Neural cell (in vitro differentiated cells): ENCODE measurements around the gene CEP72. TPM values are rescaled to one million over a fixed set of nuclear protein-coding genes. Genes with fewer than 3 reads are reported as not detected.

Experiments
- H2AFZ ChIP-seq: fragments of 200-600, 300-800 bp; sonication (generic), shearing (Covaris generic); 2 replicates; pipeline ENCODE4 v1.6.0; 2014; ENCODE audit warnings: low read depth, mild to moderate bottlenecking, antibody characterized with exemption, low read length, moderate library complexity
- H3F3A ChIP-seq: fragments of 200-600 bp; shearing (Covaris generic); 2 replicates; pipeline ENCODE4 v1.6.1; 2016; ENCODE audit warnings: mild to moderate bottlenecking, moderate library complexity, mixed read lengths, antibody characterized with exemption, low read length; ENCODE audit not compliant: insufficient read depth, poor library complexity, severe bottlenecking
- H3K27ac ChIP-seq: fragments of 200-600, 300-800 bp; sonication (generic), shearing (Covaris generic); 2 replicates; pipeline ENCODE4 v1.5.1; 2014; ENCODE audit warnings: mild to moderate bottlenecking, low read length, moderate library complexity
- H3K27me3 ChIP-seq: fragments of 300-800, 200-600 bp; sonication (generic), shearing (Covaris generic); 2 replicates; pipeline ENCODE4 v1.6.0; 2014; ENCODE audit warnings: mild to moderate bottlenecking, low read depth, low read length, moderate library complexity; ENCODE audit not compliant: insufficient read depth
- H3K36me3 ChIP-seq: fragments of 300-800, 200-600 bp; sonication (generic), shearing (Covaris generic); 2 replicates; pipeline ENCODE4 v1.5.1; 2014; ENCODE audit warnings: mild to moderate bottlenecking, antibody characterized with exemption, low read length, moderate library complexity; ENCODE audit not compliant: insufficient read depth
- H3K4me2 ChIP-seq: fragments of 300-800, 200-600 bp; sonication (generic), shearing (Covaris generic); 2 replicates; pipeline ENCODE4 v1.6.0; 2014; ENCODE audit warnings: mild to moderate bottlenecking, low read length
- H3K4me3 ChIP-seq: fragments of 300-800, 200-600 bp; sonication (generic), shearing (Covaris generic); 2 replicates; pipeline ENCODE4 v1.5.1; 2014; ENCODE audit warnings: mild to moderate bottlenecking, low read length, moderate library complexity
- H3K79me2 ChIP-seq: fragments of 200-600 bp; shearing (Covaris generic); replicated peaks from 2 replicates; pipeline ENCODE4 v1.6.0; 2014; ENCODE audit warnings: mild to moderate bottlenecking, low read length, moderate library complexity; ENCODE audit not compliant: insufficient read depth
- H3K9ac ChIP-seq: fragments of 300-800, 200-600 bp; sonication (generic), shearing (Covaris generic); 2 replicates; pipeline ENCODE4 v1.6.1; 2016; ENCODE audit warnings: mild to moderate bottlenecking, low read length, mixed read lengths
- H3K9me2 ChIP-seq: fragments of 200-600 bp; shearing (Covaris generic); 2 replicates; pipeline ENCODE4 v1.6.1; 2016; ENCODE audit warnings: mild to moderate bottlenecking, low read length, mixed read lengths; ENCODE audit not compliant: insufficient read depth
- H3K9me3 ChIP-seq: fragments of 200-600, 300-800 bp; sonication (generic), shearing (Covaris generic); 2 replicates; pipeline ENCODE4 v1.6.1; 2016; ENCODE audit warnings: mild to moderate bottlenecking, mixed run types, low read length, moderate library complexity, mixed read lengths
- H4K20me1 ChIP-seq: fragments of 200-600 bp; shearing (Covaris generic); 2 replicates; pipeline ENCODE4 v1.6.1; 2016; ENCODE audit warnings: mild to moderate bottlenecking, mixed run types; ENCODE audit not compliant: insufficient read depth
- CTCF ChIP-seq: fragments of 450-650 bp; IDR thresholded peaks from 2 replicates; pipeline ENCODE4 v1.5.1; 2014; ENCODE audit warnings: antibody characterized with exemption, mild to moderate bottlenecking, moderate library complexity; ENCODE audit not compliant: poor library complexity, severe bottlenecking
- EP300 ChIP-seq: fragments of 450-650 bp; conservative IDR thresholded peaks from 2 replicates; pipeline ENCODE4 v1.6.1; 2014; ENCODE audit warnings: antibody characterized with exemption, mild to moderate bottlenecking, moderate library complexity; ENCODE audit not compliant: poor library complexity, severe bottlenecking
- EZH2 ChIP-seq: fragments of 200-600, 300-800 bp; shearing (Covaris generic), sonication (generic); IDR thresholded peaks from 2 replicates; pipeline ENCODE4 v1.6.1; 2014; ENCODE audit warnings: antibody characterized with exemption, low read length, borderline replicate concordance, mild to moderate bottlenecking; ENCODE audit not compliant: insufficient read depth, poor library complexity, severe bottlenecking
- MXI1 ChIP-seq: fragments of 450-650 bp; conservative IDR thresholded peaks from 2 replicates; pipeline ENCODE4 v1.6.1; 2014; ENCODE audit warnings: antibody characterized with exemption, mild to moderate bottlenecking; ENCODE audit not compliant: poor library complexity, severe bottlenecking
- POLR2AphosphoS5 ChIP-seq: IDR thresholded peaks from 2 replicates; pipeline ENCODE4 v1.6.1; 2012
- RAD21 ChIP-seq: fragments of 450-650 bp; conservative IDR thresholded peaks from 2 replicates; pipeline ENCODE4 v1.6.1; 2014; ENCODE audit warnings: antibody characterized with exemption, mild to moderate bottlenecking, moderate library complexity
- SMC3 ChIP-seq: fragments of 450-650 bp; conservative IDR thresholded peaks from 2 replicates; pipeline ENCODE4 v1.6.1; 2014; ENCODE audit warnings: antibody characterized with exemption, mild to moderate bottlenecking, moderate library complexity; ENCODE audit not compliant: poor library complexity
- TAF1 ChIP-seq: IDR thresholded peaks from 2 replicates; pipeline ENCODE4 v1.6.1; 2012; ENCODE audit warnings: low read depth
- polyA plus RNA-seq: library from polyadenylated mRNA; depleted of rRNA; stranded (reverse); fragments of >200 nt; gene quantifications from 2 replicates; pipeline ENCODE4 v1.2.3, GENCODE V29; 2014
- TF ChIP-seq, protein P1 (sequence below): IDR thresholded peaks from 2 replicates; pipeline ENCODE4 v1.6.1; 2012; ENCODE audit warnings: borderline replicate concordance

CEP72 gene
- polyA plus RNA-seq, 1 donor from 2014 or later = 5.9 TPM

- Histone ChIP-seq H3K9ac (no peak overlapping the region), H3K27ac (no peak overlapping the region), H3K9me3 (no peaks in the 10 kb centered on the region), H3K27me3 (no peaks in the 10 kb centered on the region), H3F3A (no peaks in the 10 kb centered on the region), H3K9me2 (no peaks in the 10 kb centered on the region), H3K79me2 (no peaks in the 10 kb centered on the region), H2AFZ (no peak overlapping the region), H3K4me3 (no peak overlapping the region), H3K4me2 (no peak overlapping the region), H3K36me3 (no peaks in the 10 kb centered on the region), H4K20me1 (no peaks in the 10 kb centered on the region)
- TF ChIP-seq CTCF (no peak), EP300 (no peak), SMC3 (no peak), EZH2 (no peak), TAF1 (no peak), POLR2AphosphoS5 (no peak), MXI1 (no peak), RAD21 (no peak)
- TF ChIP-seq, protein P1, sequence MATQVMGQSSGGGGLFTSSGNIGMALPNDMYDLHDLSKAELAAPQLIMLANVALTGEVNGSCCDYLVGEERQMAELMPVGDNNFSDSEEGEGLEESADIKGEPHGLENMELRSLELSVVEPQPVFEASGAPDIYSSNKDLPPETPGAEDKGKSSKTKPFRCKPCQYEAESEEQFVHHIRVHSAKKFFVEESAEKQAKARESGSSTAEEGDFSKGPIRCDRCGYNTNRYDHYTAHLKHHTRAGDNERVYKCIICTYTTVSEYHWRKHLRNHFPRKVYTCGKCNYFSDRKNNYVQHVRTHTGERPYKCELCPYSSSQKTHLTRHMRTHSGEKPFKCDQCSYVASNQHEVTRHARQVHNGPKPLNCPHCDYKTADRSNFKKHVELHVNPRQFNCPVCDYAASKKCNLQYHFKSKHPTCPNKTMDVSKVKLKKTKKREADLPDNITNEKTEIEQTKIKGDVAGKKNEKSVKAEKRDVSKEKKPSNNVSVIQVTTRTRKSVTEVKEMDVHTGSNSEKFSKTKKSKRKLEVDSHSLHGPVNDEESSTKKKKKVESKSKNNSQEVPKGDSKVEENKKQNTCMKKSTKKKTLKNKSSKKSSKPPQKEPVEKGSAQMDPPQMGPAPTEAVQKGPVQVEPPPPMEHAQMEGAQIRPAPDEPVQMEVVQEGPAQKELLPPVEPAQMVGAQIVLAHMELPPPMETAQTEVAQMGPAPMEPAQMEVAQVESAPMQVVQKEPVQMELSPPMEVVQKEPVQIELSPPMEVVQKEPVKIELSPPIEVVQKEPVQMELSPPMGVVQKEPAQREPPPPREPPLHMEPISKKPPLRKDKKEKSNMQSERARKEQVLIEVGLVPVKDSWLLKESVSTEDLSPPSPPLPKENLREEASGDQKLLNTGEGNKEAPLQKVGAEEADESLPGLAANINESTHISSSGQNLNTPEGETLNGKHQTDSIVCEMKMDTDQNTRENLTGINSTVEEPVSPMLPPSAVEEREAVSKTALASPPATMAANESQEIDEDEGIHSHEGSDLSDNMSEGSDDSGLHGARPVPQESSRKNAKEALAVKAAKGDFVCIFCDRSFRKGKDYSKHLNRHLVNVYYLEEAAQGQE = no peak
Measured at GRCh38 chr5:640461-641330, 28.6 kb downstream of the CEP72 start.

DNA sequence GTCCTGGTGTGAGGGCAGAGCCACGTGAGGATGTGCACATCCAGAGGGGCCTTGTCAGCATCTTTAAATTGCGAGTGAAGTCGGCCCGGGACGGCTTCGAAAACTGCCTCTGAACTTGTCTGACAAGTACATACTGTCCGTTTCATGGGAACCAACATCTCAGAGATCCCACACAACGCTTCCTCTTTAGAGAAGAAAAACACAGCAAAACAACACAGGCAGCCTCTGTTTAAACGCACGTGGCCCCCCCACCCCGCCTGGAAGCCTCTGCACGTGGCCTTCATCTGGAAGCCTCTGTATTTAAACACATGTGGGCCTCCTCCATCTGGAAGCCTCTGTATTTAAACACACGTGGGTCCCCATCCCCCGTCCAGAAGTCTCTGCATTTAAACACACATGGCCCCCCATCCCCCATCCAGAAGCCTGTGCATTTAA, 29.2 kb downstream of the CEP72 start:
- no peaks in the 10 kb centered on the region for H3K36me3 ChIP-seq
- no peak overlapping the region for H2AFZ ChIP-seq
- no peak overlapping the region for H3K9ac ChIP-seq
- no peak for TF ChIP-seq SMC3
- TF ChIP-seq RAD21 = no peak
- no peak for TF ChIP-seq EZH2
- no peak for TF ChIP-seq TAF1
- no peak for TF ChIP-seq MXI1
- TF ChIP-seq, protein P1 = no peak
- TF ChIP-seq EP300 = no peak
- no peak for TF ChIP-seq POLR2AphosphoS5
- TF ChIP-seq CTCF = no peak
- H4K20me1 ChIP-seq = no peaks in the 10 kb centered on the region
- no peaks in the 10 kb centered on the region for H3K9me3 ChIP-seq
- H3K79me2 ChIP-seq = no peaks in the 10 kb centered on the region
- H3K4me2 ChIP-seq = no peak overlapping the region
- H3K9me2 ChIP-seq = no peaks in the 10 kb centered on the region
- H3K27me3 ChIP-seq = no peaks in the 10 kb centered on the region
- H3K4me3 ChIP-seq = no peak overlapping the region
- H3K27ac ChIP-seq = no peak overlapping the region
- no peaks in the 10 kb centered on the region for H3F3A ChIP-seq
